Hippocampal formation (tissue), 2 donors: ENCODE results near the gene NEGR1.

ENCODE experiments used
- DNase-seq, 2 donors: peaks; one replicate each; lab custom pipeline; 2025; lab: John Stamatoyannopoulos, UW

Gene NEGR1

DNA sequence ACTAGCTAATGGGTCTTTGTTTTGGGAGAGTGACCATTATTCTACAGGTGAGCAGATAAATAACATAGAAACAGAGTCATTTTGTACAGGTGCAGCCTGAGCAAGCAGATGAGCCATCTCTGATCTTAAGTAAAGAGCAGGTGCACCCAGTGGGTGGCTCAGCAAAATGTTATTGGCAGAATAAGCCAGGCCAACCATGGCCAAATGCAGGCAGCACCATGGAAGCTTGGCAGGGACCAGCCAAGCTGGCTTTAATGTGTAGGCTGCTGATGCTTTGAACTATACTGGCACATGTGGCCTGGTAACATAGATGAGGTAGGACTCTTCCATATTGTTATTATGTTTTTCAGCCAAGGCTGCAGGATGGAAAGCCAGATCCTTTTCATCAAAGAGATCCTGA lies 648.2 kb downstream of the NEGR1 start:
- DNase-seq: no peak

DNA sequence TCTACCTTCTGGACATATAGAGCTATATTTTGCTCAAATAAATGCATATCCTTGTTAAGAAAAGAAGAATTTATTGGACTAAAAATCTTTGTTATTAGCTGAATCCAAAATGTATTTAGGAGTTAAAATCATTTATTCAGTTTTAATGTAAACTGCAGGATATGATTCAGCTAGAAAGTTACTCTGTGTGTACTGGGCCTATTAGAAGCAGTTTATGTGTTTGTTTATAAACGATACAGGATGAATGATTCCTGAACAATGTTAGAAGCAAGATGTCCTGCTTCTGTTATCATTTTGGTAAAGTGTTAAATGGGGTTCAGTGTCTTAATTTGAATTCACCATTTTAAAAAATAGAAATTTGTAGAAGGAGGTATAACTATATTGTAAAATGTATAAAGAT lies 652.3 kb downstream of the NEGR1 start:
- no peak for DNase-seq

DNA sequence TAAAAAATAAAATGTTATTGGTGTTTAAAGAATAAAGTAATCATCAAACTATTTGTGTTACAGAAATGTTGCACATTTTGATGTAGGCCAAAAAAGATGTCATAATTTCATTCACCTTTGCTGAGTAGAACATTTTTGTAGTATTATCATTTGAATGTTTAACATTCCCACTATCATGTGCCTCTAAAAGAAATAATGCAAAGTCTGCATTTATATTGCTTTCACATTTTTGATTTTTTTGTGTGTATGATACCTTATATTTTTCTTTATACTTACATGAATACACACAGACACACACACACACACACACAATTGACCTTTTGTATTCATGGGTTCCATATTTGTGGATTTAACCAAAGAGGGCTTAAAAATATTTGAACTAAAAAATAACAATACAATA lies 657.3 kb downstream of the NEGR1 start:
- DNase-seq: no peak

DNA sequence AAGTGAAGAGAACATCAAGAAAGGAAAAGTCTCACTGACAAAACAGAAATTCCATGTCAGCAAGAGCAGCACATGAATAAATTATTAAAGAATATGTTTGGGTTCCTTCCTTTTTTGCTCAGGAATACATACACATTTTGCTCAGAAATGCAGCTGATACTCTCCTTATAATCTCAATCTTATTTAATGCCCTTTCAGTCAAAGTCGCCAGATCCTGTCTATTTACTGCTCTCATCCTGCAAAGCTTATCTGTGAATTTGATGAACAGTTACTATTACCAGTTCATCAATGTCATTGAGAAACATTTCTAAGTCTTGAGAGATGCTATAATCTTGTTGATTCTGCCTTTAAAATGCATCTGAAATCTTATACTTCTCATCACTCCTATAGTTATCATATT lies 658.5 kb downstream of the NEGR1 start:
- no peak for DNase-seq

DNA sequence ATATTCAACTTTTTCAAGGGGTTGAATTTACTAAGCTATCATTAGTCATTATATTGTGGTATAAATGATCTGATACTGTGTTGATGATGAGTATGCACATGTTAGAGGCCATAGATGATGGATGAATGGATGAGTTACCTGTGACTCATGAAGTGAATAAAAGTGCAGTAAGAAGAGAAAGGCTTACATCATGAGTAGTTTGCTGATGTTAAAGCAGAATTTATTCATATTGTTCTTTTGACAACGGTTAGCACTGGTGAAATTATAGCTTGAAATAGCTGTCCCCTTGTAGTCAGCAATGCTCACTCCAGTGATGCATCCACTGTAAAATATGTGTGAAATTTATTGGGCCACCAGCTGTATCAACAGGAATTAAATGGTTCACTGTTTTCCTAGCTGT lies 660.6 kb downstream of the NEGR1 start:
- DNase-seq: no peak

DNA sequence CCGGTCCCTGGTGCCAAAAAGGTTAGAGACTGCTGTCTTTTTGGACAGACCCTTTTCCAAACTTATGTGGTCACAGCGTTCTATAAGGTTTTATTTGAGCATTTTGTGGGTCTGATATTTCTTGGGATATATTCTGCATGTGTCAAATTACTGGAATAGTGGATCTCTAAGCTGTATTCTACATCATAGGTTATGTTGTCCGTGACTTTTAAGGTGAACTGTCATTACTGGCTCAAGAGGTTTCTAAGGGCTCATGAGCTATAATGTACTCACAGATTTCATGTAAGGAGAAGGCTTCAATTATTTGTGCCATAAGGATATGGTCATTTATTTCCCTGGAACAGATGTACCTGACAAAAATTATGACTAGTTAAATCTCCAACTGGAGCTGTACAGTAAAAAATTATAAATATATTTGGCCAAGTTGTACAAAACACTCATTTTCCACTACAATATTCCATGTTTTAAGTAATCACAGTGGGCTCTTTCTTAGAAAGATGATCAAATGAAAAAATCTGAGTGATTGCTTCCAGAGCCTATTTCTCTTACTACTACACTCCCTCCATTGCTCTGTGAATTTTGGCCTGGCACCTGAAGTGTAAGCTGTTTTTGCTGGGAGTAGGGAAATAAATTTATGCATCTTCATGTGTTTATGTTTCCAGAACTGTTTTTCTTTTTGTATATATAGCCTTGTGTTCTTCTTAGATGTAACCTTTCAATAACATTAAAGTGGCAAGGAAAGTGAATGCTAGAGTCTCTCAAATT lies 663.4 kb downstream of the NEGR1 start:
- DNase-seq: no peak

DNA sequence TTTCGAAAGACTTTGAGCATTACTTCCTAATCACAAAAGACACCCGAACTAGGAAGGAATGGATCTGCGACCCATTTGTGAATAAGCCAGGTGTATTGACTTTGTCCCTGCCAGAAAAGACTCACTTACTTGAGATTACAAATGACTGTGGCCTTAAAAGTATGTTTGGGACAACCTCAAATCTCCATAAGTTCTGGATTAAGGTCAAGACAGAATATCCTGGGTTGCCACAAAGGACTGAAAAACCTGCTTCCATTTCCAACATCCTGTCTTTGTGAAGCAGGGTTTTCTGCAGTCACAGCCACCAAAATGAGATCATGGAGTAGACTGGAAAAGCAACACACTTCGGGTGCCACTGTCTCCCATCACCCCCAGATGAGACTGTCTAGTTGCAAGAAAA lies 664.1 kb downstream of the NEGR1 start:
- DNase-seq: no peak

DNA sequence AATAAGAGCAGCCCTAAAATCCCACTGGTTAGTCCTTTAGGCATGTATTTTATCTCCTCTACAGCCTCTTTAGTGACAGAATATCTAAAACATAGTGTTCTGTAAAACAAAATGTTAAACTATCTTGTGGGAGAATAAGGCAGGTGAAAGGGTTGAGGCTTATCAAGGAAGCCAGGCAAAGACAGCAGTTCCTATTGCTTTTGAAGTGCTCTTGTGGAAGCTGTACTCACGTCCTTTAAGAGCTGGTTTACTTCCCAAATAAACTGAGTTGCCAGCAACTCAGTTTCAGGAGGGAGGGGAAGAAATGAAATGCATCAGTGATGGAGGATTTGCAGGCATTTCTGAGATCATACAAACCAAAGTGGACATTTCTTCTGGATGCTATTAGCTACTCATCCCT lies 671.9 kb downstream of the NEGR1 start:
- no peak for DNase-seq

DNA sequence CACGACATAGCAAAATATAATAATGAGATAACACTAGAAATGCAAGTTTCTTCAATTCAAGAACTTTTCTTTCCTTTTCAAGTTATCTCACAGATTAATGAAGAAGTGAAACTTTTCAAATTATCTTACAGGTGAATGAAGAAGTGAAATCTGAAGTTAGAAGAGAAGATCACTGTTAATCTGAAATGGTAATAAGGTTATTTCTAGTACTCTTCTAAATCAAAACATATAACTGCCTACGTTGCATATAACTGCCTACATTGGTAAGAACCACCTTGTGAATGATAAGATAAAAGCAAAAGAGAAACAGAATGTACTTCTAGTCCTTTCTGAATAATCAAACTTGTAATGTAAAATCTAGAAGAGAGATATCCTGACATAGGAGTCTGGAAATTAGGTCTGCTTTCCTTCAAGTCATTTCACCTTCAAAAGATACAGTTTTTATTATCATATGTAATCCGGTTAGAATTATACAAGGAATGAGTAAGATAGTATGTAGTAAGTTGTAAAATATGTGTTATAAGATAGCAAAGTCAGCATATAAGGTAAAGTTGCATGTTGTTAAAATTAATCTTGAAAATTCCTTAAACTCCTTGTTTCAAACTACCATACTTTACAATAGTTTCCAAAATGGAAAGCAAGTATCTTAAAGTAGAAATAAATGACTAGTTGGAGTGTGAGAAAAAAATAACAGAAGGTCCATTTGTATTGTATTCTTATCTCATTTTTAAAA lies 679.1 kb downstream of the NEGR1 start:
- no peak for DNase-seq

DNA sequence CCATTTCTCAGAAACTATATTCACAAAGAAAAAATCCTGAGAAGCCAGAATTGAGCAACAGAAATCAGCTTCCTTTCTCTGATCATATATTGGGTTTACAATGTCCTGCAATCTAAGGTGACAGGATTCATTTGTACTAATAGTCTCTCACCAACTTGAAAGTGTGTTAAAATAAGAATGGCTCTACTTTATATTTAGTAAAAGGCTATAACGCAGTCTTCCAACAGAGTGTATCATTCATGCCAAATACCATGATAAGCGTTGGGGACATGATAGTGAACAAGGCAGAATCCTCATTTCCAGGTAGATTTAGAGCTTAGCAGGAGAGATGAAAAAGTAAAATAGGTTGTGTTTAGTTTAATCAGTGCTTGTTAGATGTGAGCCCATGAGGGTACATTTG lies 682.3 kb downstream of the NEGR1 start:
- DNase-seq: no peak

DNA sequence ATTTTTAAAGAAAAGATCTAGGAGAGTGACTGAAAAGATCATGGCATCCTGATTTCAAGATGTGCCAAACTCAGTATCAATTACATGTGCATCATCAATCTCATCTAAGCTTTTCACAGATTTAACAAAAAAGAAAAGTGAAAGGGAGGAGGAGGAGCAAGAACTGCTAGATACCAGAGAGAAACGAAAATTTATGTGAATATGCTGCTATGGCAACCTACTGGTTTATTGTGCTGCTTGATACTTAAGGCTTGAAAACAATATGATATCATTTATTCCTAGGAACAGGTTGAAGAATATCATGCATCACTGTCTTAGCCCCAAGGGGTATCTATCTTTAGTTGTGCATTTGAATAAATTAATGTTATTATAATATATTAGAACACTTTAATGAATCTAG lies 683.0 kb downstream of the NEGR1 start:
- no peak for DNase-seq

DNA sequence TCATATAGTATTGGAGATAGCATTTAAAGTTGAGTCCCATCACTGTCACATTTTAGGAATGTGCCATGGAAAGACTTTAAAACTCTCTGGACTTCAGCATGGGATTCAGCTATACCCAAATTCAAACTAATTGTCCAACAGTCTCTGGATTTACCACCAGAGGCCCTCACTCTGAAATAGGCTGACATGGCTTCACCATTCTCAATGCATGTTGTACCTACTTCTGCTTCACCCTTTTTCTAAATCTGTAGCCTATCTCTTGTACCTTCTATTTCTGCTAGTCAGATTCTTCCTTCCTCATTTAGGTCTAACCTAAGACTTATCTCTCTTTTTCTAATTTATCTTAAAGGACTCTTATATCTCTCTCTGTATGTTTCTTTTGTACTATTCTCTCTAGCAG lies 688.8 kb downstream of the NEGR1 start:
- no peak for DNase-seq

DNA sequence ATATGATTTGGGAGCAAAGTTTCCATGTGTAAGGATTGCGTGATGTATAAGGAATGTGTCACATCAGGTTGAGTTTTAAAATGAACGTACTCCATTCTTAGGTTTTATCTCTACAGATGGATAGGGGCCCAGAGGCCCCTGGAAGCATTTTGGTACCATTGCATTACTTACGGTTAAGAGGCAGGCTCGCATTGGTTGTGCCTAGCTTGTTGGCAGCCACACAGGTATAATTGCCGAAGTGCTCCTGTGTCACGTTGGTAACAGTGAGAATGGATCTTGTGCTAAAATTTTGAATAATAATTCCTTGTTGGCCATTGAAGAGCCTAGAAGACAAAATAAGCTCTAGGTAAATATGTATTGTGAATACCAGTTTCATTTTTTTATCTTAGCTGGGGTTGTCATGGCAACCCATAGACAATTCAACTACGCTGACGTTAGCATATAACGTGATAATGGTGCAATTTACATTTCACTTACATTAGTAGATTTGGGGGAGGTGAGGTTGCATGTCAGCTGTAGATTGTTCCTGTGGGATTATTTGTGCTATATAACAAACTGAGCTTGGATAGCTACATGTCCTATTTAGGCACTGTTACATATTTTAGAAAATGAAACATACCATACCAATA lies 689.6 kb downstream of the NEGR1 start:
- DNase-seq: no peak

DNA sequence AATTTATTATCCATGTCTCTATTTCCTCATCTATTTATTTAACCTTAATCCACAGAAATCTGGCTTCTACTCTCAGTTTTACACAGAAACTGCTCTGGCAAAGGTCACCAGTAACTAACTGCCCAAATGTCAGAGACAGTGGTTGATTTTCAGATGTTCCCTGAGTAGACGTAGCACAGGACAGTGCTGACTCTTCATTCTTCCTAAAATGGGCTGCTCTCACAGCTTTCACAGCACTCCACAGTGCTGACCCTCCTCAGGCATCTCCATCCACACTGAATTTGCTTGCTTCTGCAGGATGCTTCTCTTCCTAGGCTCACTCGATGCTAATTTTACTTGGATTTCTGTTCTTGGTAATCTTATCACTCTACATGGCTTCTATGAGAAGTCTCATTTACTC lies 693.3 kb downstream of the NEGR1 start:
- DNase-seq: no peak

DNA sequence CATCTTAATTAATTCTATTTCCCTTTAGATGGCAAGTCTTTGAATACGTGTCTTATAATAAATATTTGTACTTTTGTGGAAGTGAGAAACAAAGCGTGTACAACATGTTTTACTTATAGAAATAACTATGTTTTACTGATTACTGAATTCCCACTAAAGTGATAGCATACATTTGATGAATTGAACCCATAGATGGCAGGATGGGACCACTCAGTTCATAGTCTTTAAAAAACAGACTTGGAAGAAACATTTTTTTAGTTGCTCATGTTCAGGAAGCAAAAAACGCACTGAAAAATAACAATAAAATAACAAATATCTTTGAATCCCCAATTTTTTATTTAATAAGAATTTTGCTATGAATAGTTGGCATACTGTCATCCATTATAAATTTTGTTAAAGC lies 694.4 kb downstream of the NEGR1 start:
- peak in 1 of 2 donors; percentile 47 for DNase-seq

DNA sequence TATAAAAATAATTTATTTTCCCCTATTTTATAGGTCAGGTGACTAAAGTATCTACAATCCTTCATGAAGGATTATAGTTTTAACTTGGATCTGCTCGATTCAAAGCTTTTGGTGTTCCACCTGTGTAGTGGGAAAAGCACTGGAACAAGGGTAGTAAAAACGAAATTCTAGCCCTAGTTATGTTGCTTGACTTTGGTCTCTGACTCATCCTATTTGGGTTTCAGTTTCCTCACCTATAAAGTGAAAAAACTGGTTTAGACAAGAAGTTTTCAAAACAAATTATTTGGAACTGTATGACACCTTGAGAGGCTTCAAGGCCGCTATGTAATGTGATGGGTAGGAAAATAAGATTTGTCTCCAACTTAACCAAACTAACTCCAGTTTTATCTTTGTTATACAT lies 696.3 kb downstream of the NEGR1 start:
- no peak for DNase-seq

DNA sequence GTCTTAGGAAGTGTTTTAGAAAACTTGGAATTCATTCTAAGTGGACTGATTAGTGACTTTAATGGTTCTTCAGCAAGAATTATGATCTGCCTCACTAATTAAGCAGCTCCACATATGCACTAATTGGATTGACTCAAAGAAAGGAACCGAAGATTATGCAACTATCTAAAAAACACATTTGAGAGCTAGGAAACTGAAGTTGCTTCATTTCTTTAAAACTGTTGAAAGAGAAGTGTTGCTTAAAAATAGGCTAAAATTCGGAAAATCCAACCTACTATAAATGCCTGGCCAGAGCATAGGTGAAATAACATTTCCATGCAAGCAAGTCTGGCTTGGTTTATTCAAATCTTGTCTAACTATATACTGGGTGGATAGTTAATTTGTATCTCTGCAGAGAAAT lies 698.6 kb downstream of the NEGR1 start:
- DNase-seq: no peak

DNA sequence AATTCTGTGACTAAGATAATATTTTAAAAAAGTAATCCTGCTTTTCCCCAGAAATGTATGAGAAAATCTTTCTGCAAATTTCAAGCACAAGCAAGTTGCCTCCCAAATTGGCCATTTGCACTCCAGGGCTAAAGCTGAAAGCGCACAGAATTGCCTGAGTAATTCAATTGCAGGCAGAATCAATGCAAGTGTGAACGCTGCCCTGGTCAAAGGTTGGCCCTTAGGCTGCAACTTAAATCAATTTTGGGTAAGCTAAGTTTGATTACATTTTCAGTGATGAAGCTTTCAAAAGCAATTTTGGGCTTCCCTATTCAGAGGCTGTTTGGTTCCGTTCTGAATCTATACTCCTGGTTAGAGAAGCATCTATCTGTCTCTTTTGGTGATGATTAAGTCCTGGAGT lies 699.7 kb downstream of the NEGR1 start:
- no peak for DNase-seq

DNA sequence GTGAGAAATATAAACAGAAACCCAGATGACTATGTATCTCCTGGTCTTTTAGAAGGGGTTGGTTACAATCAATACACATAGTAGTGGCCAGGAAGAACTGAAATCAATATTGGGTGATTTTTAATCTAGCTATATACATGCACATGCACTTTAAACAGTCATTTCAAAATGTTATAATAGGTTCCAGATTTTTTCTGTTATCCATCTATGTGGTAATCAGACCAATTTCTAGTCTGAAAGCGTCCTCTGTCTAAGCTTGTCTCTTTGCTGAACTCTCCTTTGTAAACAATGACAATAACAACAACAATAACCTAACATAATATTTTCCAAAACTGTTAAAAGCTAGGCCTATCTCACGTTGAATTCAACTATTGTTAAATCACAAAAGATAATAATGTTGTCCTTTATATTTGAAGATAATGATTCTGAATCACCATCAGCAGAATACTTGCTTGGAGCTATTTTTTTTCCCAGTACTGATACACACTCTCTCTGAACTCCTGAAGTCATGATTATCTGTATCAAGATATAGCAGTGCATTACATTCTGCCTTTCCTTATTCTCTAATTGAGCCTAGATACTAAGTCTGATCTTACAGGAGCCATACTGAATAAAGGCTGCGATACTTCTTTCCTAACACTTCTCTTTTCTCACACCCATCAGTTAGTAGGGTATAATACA lies 704.7 kb downstream of the NEGR1 start:
- DNase-seq: no peak

DNA sequence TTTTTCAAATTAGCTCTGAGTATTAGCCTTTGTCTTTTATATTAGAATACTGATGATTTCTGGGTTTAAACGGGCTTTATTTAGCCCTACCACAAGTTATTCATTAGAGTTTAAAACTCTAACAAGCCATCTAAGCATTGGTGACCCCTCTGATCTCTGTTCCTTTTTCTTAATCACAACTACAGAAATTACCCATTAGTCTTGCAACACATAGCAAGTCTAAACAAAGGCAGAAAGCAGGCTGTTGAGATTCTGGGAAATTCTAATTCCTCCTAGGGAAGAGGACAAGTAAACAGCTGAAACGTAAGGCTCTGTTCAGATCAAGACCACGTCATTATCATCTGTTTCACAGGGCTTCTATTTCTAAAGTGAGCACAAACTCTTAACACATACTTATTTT lies 710.3 kb downstream of the NEGR1 start:
- no peak for DNase-seq

DNA sequence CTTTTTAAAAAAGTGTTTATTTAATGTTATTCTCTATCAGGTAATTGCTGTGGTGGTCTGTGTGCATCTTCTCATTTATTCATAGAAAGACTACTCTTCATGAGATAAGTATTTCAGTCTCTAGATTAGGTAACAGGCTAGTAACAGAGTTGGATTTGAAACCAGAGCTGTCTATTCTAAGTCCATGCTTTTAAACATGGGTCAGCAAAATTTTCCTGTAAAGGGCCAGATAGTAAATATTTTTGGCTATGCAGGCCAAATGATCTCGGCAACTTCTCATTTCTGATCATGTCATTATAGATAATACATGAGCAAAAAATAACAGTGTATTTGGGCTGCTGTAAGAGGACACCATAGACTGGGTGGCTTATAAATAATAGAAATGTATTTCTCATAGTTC lies 715.9 kb downstream of the NEGR1 start:
- DNase-seq: no peak

DNA sequence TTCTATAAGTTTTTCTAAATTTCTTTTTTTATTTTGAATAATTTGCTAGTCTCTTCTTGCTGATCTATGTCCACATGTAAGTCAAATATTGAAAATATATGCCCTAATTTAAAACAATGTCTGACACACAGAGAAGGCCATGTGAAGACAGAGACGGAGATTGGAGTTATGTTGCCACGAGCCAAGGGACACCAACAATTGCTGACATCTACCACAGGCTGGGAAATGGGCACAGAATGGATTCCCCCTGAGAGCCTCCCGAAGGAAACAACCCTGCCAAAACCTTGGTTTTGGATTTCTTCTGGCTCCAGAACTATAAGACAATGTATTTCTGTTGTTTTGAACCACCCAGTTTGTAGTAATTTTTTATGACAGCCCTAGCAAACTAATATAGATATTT lies 716.5 kb downstream of the NEGR1 start:
- no peak for DNase-seq

DNA sequence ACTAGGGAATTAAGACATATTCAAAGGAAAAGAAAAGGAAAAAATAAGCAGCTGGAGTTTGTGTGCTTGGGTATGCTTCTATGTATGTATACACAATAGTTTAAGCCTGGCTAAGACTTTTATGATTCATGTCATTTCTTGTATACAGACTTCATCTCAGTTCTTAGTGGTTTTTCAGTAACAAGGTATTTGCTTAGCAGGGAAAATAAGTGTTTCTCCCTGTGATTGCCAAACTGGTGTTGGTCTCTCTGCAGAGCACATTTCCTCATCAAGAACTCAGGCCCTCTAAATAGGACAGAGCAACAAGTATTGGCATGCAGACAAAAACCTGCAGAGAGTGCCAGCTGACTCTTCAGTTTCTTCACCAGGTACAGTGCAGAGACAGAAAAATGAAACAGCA lies 717.1 kb downstream of the NEGR1 start:
- DNase-seq: no peak
